Measurements from ENCODE around the gene ZNF366. TPM values are rescaled to one million over a fixed set of nuclear protein-coding genes. Genes with fewer than 3 reads are reported as not detected.
"Not testable (repeated sequence)": the region's sequence is repeated elsewhere in the genome, so short reads cannot be mapped to it uniquely, and the experiment has no call there.

ZNF366 gene
- polyA plus RNA-seq, 2 of the 4 experiments (the other 2 are of a cell fraction), result not detected

- FAIRE-seq, result no peak
- DNase-seq (ENCODE audit: low read depth in 1 of 2, low spot score in 1 of 2), result no peak
- WGBS (ENCODE audit: missing lambda C conversion rate), result 51% methylated on average over 2 of the region's 2 CpGs
- peaks cover 41% of the 10 kb centered on the region for H3K4me1 ChIP-seq
- no peak for ATAC-seq
- CTCF ChIA-PET, result interaction anchor here (2.8 kb wide), 1 partner anchor 41 kb away, joined by 15 read pairs; no protein-coding TSS in a partner anchor
- no peak overlapping the region for H3K4me3 ChIP-seq
- H3K4me2 ChIP-seq, result no peak overlapping the region
- no peak for TF ChIP-seq CBX2 (IDR thresholded peaks at IDR 0.05; ENCODE audit: borderline replicate concordance, low read depth)
- no peak for TF ChIP-seq CEBPB (IDR thresholded peaks at IDR 0.05)
- H3K9me3 ChIP-seq, result peaks cover 12% of the 10 kb centered on the region
- POLR2A ChIA-PET, result no interaction called here
- H3K27ac ChIP-seq, result peak overlapping the region in 1 of 2 experiments; percentile 55; a peak in 2 of 6 replicates
These were observed 99.7 kb downstream of the ZNF366 start for GRCh38 chr5:72407541-72407940.

- no peak overlapping the region for H3K4me2 ChIP-seq
- H3K9me3 ChIP-seq, result peaks cover 14% of the 10 kb centered on the region
- CTCF ChIA-PET, result interaction anchor here (0.6 to 2.8 kb wide), 2 partner anchors 28 to 41 kb away, joined by 3 to 15 read pairs; no protein-coding TSS in a partner anchor
- POLR2A ChIA-PET, result no interaction called here
- H3K27ac ChIP-seq, result peak overlapping the region in 1 of 2 experiments; percentile 28; a peak in 2 of 6 replicates
- TF ChIP-seq MYC (IDR thresholded peaks at IDR 0.05; ENCODE audit: borderline replicate concordance, low read length), result no peak
- no peak for TF ChIP-seq PHF8 (IDR thresholded peaks at IDR 0.05; ENCODE audit: borderline replicate concordance, low read depth)
- TF ChIP-seq BHLHE40 (IDR thresholded peaks at IDR 0.05; ENCODE audit: low read depth, low read length), result no peak
- TF ChIP-seq MAFK (IDR thresholded peaks at IDR 0.05; ENCODE audit: partially characterized antibody), result no peak
- no peak overlapping the region for H3K4me3 ChIP-seq
- DNase-seq (ENCODE audit: low read depth in 1 of 2, low spot score in 1 of 2) (no peak), FAIRE-seq (no peak), ATAC-seq (no peak)
- peaks cover 41% of the 10 kb centered on the region for H3K4me1 ChIP-seq
- 63% methylated on average over 3 of the region's 3 CpGs for WGBS (ENCODE audit: missing lambda C conversion rate)
These were observed 100.1 kb downstream of the ZNF366 start for GRCh38 chr5:72407078-72407477.

DNA sequence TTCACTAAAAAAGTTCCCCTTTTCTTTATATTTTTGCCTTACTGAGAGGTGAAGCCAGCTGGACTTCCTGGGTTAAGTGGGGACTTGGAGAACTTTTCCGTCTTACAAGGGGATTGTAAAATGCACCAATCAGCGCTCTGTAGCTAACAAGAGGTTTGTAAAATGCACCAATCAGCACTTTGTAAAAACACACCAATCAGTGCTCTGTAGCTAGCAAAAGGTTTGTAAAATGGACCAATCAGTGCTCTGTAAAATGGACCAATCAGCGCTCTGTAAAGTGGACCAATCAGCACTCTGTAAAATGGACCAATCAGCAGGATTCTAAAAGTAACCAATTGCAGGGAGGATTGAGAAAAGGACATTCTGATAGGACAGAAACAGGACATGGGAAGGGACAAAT, 102.4 kb downstream of the ZNF366 start:
- peak; percentile 54 for FAIRE-seq
- peaks cover 21% of the 10 kb centered on the region for H3K4me1 ChIP-seq
- H3K4me3 ChIP-seq; H3K4me2 ChIP-seq; ATAC-seq; POLR2A ChIA-PET; DNase-seq (ENCODE audit: low read depth in 1 of 2, low spot score in 1 of 2): not testable (repeated sequence)
- WGBS (ENCODE audit: missing lambda C conversion rate), result 91% methylated on average over 3 of the region's 3 CpGs
- H3K27ac ChIP-seq, result peak overlapping the region in 1 of 2 experiments; percentile 77; a peak in 2 of 6 replicates
- TF ChIP-seq MAFK (IDR thresholded peaks at IDR 0.05; ENCODE audit: partially characterized antibody), result peak; percentile 88
- peaks cover 37% of the 10 kb centered on the region for H3K9me3 ChIP-seq
- CTCF ChIA-PET, result interaction anchor here (1.1 to 2.8 kb wide), 3 partner anchors 10 to 39 kb away, joined by 3 to 15 read pairs (median 7); no protein-coding TSS in a partner anchor

DNA sequence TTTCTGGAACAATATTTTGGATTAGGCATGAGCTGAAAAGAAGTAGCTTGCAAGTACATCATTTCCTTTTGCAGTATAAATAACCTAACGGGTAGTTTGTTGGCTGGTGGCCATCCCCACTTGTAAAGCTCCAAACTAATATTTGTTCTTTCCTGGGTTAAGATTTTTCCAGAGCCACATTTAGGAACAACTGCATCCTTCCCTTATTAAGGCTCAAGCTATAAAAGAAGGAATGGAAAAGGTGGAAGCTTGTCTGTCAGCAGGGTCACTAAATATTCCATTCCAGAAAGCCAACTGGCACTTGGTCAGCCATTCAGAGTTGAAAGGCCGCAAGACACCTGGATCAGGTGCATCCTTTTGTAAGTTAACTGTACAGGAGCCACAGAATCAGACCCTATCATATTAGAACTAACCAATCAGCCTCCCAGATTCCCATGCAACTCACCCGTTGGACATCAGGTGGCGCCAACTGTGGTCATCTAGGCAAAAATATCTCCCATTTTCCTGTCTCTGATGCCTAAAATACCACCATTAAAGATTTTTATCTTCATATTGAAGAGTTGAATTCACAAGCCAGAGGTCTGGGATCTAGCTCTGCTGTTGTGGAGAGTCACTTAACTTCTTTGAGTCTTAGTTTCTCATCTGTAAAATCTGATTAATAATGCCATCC, 104.1 kb downstream of the ZNF366 start:
- peak in 1 of 2 experiments; percentile 37 for DNase-seq (ENCODE audit: low read depth in 1 of 2, low spot score in 1 of 2)
- WGBS (ENCODE audit: missing lambda C conversion rate), result 35% methylated on average over 4 of the region's 4 CpGs
- FAIRE-seq, result no peak
- TF ChIP-seq RAD21 (conservative IDR thresholded peaks at IDR 0.05 in 1 of 2, IDR thresholded peaks at IDR 0.05 in 1 of 2) (peak; percentile 10 to 49; a peak in 2 of 5 replicates), HOXA7 (CRISPR knock-in tag; IDR thresholded peaks at IDR 0.05) (no peak), TFCP2L1 (CRISPR knock-in tag; IDR thresholded peaks at IDR 0.05) (no peak), JUN (IDR thresholded peaks at IDR 0.05) (no peak; a peak in 1 of 5 replicates), FOSL2 (IDR thresholded peaks at IDR 0.05) (no peak), FOSL2 (CRISPR knock-in tag; IDR thresholded peaks at IDR 0.05) (0 out of 2 replicates have a peak, but pooled peaks have one; percentile 0), EHMT2 (IDR thresholded peaks at IDR 0.05; ENCODE audit: low read depth) (no peak)
- TF ChIP-seq, protein P1, sequence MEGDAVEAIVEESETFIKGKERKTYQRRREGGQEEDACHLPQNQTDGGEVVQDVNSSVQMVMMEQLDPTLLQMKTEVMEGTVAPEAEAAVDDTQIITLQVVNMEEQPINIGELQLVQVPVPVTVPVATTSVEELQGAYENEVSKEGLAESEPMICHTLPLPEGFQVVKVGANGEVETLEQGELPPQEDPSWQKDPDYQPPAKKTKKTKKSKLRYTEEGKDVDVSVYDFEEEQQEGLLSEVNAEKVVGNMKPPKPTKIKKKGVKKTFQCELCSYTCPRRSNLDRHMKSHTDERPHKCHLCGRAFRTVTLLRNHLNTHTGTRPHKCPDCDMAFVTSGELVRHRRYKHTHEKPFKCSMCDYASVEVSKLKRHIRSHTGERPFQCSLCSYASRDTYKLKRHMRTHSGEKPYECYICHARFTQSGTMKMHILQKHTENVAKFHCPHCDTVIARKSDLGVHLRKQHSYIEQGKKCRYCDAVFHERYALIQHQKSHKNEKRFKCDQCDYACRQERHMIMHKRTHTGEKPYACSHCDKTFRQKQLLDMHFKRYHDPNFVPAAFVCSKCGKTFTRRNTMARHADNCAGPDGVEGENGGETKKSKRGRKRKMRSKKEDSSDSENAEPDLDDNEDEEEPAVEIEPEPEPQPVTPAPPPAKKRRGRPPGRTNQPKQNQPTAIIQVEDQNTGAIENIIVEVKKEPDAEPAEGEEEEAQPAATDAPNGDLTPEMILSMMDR (IDR thresholded peaks at IDR 0.05), result peak; percentile 20; the same call in 1 of the 3 replicates
- TF ChIP-seq, protein P2, sequence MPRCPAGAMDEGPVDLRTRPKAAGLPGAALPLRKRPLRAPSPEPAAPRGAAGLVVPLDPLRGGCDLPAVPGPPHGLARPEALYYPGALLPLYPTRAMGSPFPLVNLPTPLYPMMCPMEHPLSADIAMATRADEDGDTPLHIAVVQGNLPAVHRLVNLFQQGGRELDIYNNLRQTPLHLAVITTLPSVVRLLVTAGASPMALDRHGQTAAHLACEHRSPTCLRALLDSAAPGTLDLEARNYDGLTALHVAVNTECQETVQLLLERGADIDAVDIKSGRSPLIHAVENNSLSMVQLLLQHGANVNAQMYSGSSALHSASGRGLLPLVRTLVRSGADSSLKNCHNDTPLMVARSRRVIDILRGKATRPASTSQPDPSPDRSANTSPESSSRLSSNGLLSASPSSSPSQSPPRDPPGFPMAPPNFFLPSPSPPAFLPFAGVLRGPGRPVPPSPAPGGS (IDR thresholded peaks at IDR 0.05), result no peak
- H3K4me2 ChIP-seq, result peak overlapping the region; percentile 35; the same call in 2 of the 3 replicates
- H3K4me3 ChIP-seq, result no peak overlapping the region
- ATAC-seq, result peak in 1 of 2 experiments; percentile 27; a peak in 1 of 6 replicates
- POLR2A ChIA-PET, result no interaction called here
- H3K9me3 ChIP-seq, result peaks cover 46% of the 10 kb centered on the region
- peak overlapping the region; percentile 59 to 77 for H3K27ac ChIP-seq
- CTCF ChIA-PET, result interaction anchor here (0.7 to 1.4 kb wide), 4 partner anchors 8 to 84 kb away, joined by 3 to 4 read pairs (median 3); no protein-coding TSS in a partner anchor
- H3K4me1 ChIP-seq, result peaks cover 15% of the 10 kb centered on the region; the same call in 2 of the 3 replicates

All from A549 (cell line).